Panc1 (cell line): Measurements from ENCODE around the gene CNTN5. TPM values are rescaled to one million over a fixed set of nuclear protein-coding genes. Genes with fewer than 3 reads are reported as not detected.

ENCODE experiments used
- ATAC-seq: fragments of 200-7000 bp; cut with Tn5 transposase; 2 replicates; pipeline ENCODE4 v1.9.1; 2020; ENCODE audit warnings: mild to moderate bottlenecking, moderate library complexity
- BruUV-seq: library from RNA; stranded (reverse); fragments of 400-500 nt; replicated peaks from 2 replicates; lab custom pipeline; 2021; lab: Mats Ljungman, UMichigan
- CTCF ChIA-PET: fragments of 300-600 bp; sonication (Branson Sonifier 250); formaldehyde crosslinking; loops from one replicate; lab custom pipeline; 2022; ENCODE audit warnings: antibody characterized with exemption; lab: Charles Lee
- POLR2A ChIA-PET: fragments of 300-600 bp; sonication (Branson Sonifier 250); formaldehyde crosslinking; loops from one replicate; lab custom pipeline; 2022; ENCODE audit warnings: antibody characterized with exemption; lab: Charles Lee
- DNase-seq: peaks from one replicate; pipeline ENCODE4 v3.0.0-alpha.2; 2010; ENCODE audit warnings: low read depth, low spot score
- H3K27ac ChIP-seq: 2 replicates; pipeline ENCODE4 v1.5.1; 2011; ENCODE audit warnings: mild to moderate bottlenecking, low read length, inconsistent platforms
- H3K27me3 ChIP-seq: fragments of 200-500 bp; sonication (Bioruptor generic); 2 replicates; pipeline ENCODE4 v1.6.0; 2014; ENCODE audit warnings: low read length, inconsistent platforms; ENCODE audit not compliant: control insufficient read depth, insufficient read depth
- H3K36me3 ChIP-seq: fragments of 200-500 bp; sonication (Bioruptor generic); 2 replicates; pipeline ENCODE4 v1.5.1; 2014; ENCODE audit warnings: inconsistent platforms, mild to moderate bottlenecking, low read length, moderate library complexity; ENCODE audit not compliant: control insufficient read depth, insufficient read depth
- H3K4me1 ChIP-seq: 2 replicates; pipeline ENCODE4 v1.5.1; 2011; ENCODE audit warnings: inconsistent platforms, mild to moderate bottlenecking, low read length, moderate library complexity; ENCODE audit not compliant: control insufficient read depth, insufficient read depth
- H3K4me3 ChIP-seq, 2 experiments: 2 replicates each; pipeline ENCODE4 v1.5.1; 2011 to 2012; ENCODE audit warnings: low read depth in 2 of 2, low read length in 2 of 2, mild to moderate bottlenecking in 2 of 2, inconsistent platforms in 1 of 2, moderate library complexity in 1 of 2
- H3K9me3 ChIP-seq: fragments of 200-500 bp; sonication (Bioruptor generic); 2 replicates; pipeline ENCODE4 v1.5.1; 2014; ENCODE audit warnings: low read depth, mild to moderate bottlenecking, inconsistent platforms, low read length, moderate library complexity; ENCODE audit not compliant: control insufficient read depth, insufficient read depth
- CTCF ChIP-seq: fragments of 450-650 bp; IDR thresholded peaks from 2 replicates; pipeline ENCODE4 v1.5.1; 2017; ENCODE audit warnings: mild to moderate bottlenecking
- POLR2AphosphoS5 ChIP-seq: IDR thresholded peaks from 2 replicates; pipeline ENCODE4 v1.6.1; 2012; ENCODE audit warnings: mild to moderate bottlenecking, low read depth, low read length, moderate library complexity
- REST ChIP-seq, 2 experiments: IDR thresholded peaks; 2 replicates each; pipeline ENCODE4 v1.6.1; 2011 to 2012; ENCODE audit warnings: low read depth in 2 of 2, control low read depth in 1 of 2, low read length in 1 of 2, mild to moderate bottlenecking in 1 of 2, moderate library complexity in 1 of 2; ENCODE audit not compliant: insufficient read depth in 1 of 2
- SIN3A ChIP-seq: IDR thresholded peaks from 2 replicates; pipeline ENCODE4 v1.6.1; 2012; ENCODE audit warnings: low read depth, mild to moderate bottlenecking, low read length, moderate library complexity, borderline replicate concordance; ENCODE audit not compliant: insufficient read depth
- TCF7L2 ChIP-seq: IDR thresholded peaks from 2 replicates; pipeline ENCODE4 v1.6.1; 2011; ENCODE audit warnings: mild to moderate bottlenecking, low read depth, low read length, inconsistent platforms
- in situ Hi-C: cut with HindIII; loops from 2 replicates; pipeline ENCODE4 v1.10.0; 2016; ENCODE audit warnings: low sequenced_read_pairs, low pct_unique_long_range_greater_than_20kb
- intact Hi-C: fragments of 100-400 bp; cut with micrococcal nuclease; formaldehyde crosslinking; loops from one replicate; pipeline ENCODE4 v1.10.0; 2022; ENCODE audit not compliant: unreplicated experiment
- total RNA-seq: library from RNA; stranded (reverse); gene quantifications from one replicate; pipeline ENCODE4 v1.2.1, GENCODE V29; 2021; ENCODE audit not compliant: unreplicated experiment

The CNTN5 gene
- total RNA-seq, 1 experiment from 2014 or later, result not detected

- H3K4me3 ChIP-seq, result no peak overlapping the region
- BruUV-seq, result no TSS peak
- H3K36me3 ChIP-seq, result no peaks in the 10 kb centered on the region
- peaks cover 3% of the 10 kb centered on the region; the same call in 1 of the 2 replicates for H3K9me3 ChIP-seq
- intact Hi-C loops (no loop called here), in situ Hi-C loops (no loop called here)
- no peaks in the 10 kb centered on the region for H3K27me3 ChIP-seq
- POLR2A ChIA-PET, result no interaction called here
- no peak overlapping the region for H3K27ac ChIP-seq
- ATAC-seq (no peak), DNase-seq (no peak)
- TF ChIP-seq TCF7L2, result no peak
- no peak for TF ChIP-seq REST (IDR thresholded peaks at IDR 0.05; ENCODE audit: insufficient read depth in 1 of 2, low read depth in 2 of 2, low read length in 1 of 2)
- TF ChIP-seq SIN3A, result no peak
- TF ChIP-seq CTCF, result no peak
- TF ChIP-seq POLR2AphosphoS5, result no peak
- CTCF ChIA-PET, result no interaction called here
- no peaks in the 10 kb centered on the region for H3K4me1 ChIP-seq
These were observed 580.4 kb downstream of the CNTN5 start for GRCh38 chr11:99601179-99601578.

GRCh38 chr11:99614352-99614751 lies 593.6 kb downstream of the CNTN5 start:
- no peaks in the 10 kb centered on the region; the same call in 1 of the 2 replicates for H3K9me3 ChIP-seq
- POLR2A ChIA-PET, result no interaction called here
- no peaks in the 10 kb centered on the region for H3K36me3 ChIP-seq
- ATAC-seq (no peak), DNase-seq (no peak)
- intact Hi-C loops (no loop called here), in situ Hi-C loops (no loop called here)
- H3K27ac ChIP-seq, result no peak overlapping the region
- CTCF ChIA-PET, result no interaction called here
- H3K4me3 ChIP-seq, result no peak overlapping the region
- no TSS peak for BruUV-seq
- no peaks in the 10 kb centered on the region for H3K27me3 ChIP-seq
- no peaks in the 10 kb centered on the region for H3K4me1 ChIP-seq
- no peak for TF ChIP-seq TCF7L2
- no peak for TF ChIP-seq POLR2AphosphoS5
- TF ChIP-seq CTCF, result no peak
- no peak for TF ChIP-seq SIN3A
- no peak for TF ChIP-seq REST (IDR thresholded peaks at IDR 0.05; ENCODE audit: insufficient read depth in 1 of 2, low read depth in 2 of 2, low read length in 1 of 2)
